ENCODE data around the gene DSTN. TPM values are rescaled to one million over a fixed set of nuclear protein-coding genes. Genes with fewer than 3 reads are reported as not detected.
"Not testable (repeated sequence)": the region's sequence is repeated elsewhere in the genome, so short reads cannot be mapped to it uniquely, and the experiment has no call there.

Gene DSTN
- total RNA-seq, 4 donors from 2014 or later = 79.2 to 128 (median 88.5) TPM

GRCh38 chr20:17657898-17658647 lies 88.2 kb downstream of the DSTN start:
- intact Hi-C loops (cut with DNase I; ENCODE audit: low total_unique reads) = no loop called here
- no peak for ATAC-seq
- no peak for TF ChIP-seq POLR2A (IDR thresholded peaks at IDR 0.05)
- no peak for TF ChIP-seq CTCF (IDR thresholded peaks at IDR 0.05 in 4 of 5, conservative IDR thresholded peaks at IDR 0.05 in 1 of 5)
- H3K27me3 ChIP-seq = no peaks in the 10 kb centered on the region
- H3K27ac ChIP-seq = no peak overlapping the region
- in situ Hi-C loops (cut with MboI; ENCODE audit: low sequenced_read_pairs in 4 of 4) = loop anchor here in 1 of 4 donors (25.0 kb wide), 1 partner anchor 104 kb away; no protein-coding TSS in a partner anchor
- peaks cover 0 to 10% of the 10 kb centered on the region in 2 donors for H3K36me3 ChIP-seq
- peaks cover 22 to 23% of the 10 kb centered on the region in 2 donors for H3K4me1 ChIP-seq
- no peak overlapping the region for H3K4me3 ChIP-seq
- H3K9me3 ChIP-seq = no peaks in the 10 kb centered on the region
- DNase-seq = no peak

GRCh38 chr20:17658648-17658993 lies 88.7 kb downstream of the DSTN start:
- peaks cover 0 to 10% of the 10 kb centered on the region in 2 donors for H3K36me3 ChIP-seq
- no peak overlapping the region for H3K27ac ChIP-seq
- TF ChIP-seq POLR2A (IDR thresholded peaks at IDR 0.05) (no peak), CTCF (IDR thresholded peaks at IDR 0.05 in 4 of 5, conservative IDR thresholded peaks at IDR 0.05 in 1 of 5) (no peak)
- intact Hi-C loops (cut with DNase I; ENCODE audit: low total_unique reads) (no loop called here), in situ Hi-C loops (cut with MboI; ENCODE audit: low sequenced_read_pairs in 4 of 4) (loop anchor here in 1 of 4 donors (25.0 kb wide), 1 partner anchor 104 kb away; no protein-coding TSS in a partner anchor)
- DNase-seq (no peak), ATAC-seq (no peak)
- no peaks in the 10 kb centered on the region for H3K9me3 ChIP-seq
- no peaks in the 10 kb centered on the region for H3K27me3 ChIP-seq
- no peak overlapping the region for H3K4me3 ChIP-seq
- H3K4me1 ChIP-seq = peaks cover 22 to 23% of the 10 kb centered on the region in 2 donors

GRCh38 chr20:17659344-17659743 lies 89.5 kb downstream of the DSTN start:
- intact Hi-C loops (cut with DNase I; ENCODE audit: low total_unique reads); DNase-seq; H3K36me3 ChIP-seq; H3K27me3 ChIP-seq; H3K9me3 ChIP-seq; H3K4me3 ChIP-seq; H3K27ac ChIP-seq; ATAC-seq: not testable (repeated sequence)
- peaks cover 22 to 23% of the 10 kb centered on the region in 2 donors for H3K4me1 ChIP-seq
- in situ Hi-C loops (cut with MboI; ENCODE audit: low sequenced_read_pairs in 4 of 4) = loop anchor here in 1 of 4 donors (25.0 kb wide), 1 partner anchor 103 kb away; no protein-coding TSS in a partner anchor

Other genes starting within 250 kb of the DSTN start
- gene BFSP1, start 38.7 kb upstream of the DSTN start, total RNA-seq = under 1 TPM in 2 of 4 donors, not detected in 2; 0.18 to 0.46 TPM
- gene RRBP1, start 112.2 kb downstream of the DSTN start, total RNA-seq = 10 to 100 TPM; 14.1 to 22.7 (median 17.9) TPM
- not detected for gene BANF2, start 129.9 kb downstream of the DSTN start, total RNA-seq